HG03575 (cell line): ENCODE data around the gene OR8D1.

Experiments used
- ATAC-seq: cut with Tn5 transposase; IDR thresholded peaks from one replicate; pipeline ENCODE4 v1.9.1; 2021; ENCODE audit not compliant: unreplicated experiment, insufficient number of reproducible peaks, low FRiP score; ENCODE audit errors: extremely low read depth

OR8D1 gene

DNA sequence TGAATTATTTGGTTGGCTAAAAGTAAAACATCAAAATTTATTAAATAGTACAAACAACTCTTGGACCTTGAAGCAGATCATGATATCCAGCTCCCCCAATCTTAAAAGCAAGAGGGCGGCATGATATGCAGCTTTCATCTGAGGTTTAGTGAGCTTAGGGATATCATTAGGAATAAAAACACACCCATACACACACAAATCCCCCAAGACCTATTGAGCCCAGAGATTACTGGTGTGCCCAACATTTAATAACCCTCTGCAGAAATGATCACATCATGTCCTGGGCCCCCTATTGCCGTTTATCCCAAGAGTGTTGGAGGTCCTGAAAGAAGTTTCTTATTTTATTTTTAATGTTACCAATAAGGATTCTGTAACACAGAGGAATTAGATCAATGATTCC, at the start of gene OR8D1:
TSS of gene OR8D1 (minus strand) at position 101 of the 400 bp plus-strand sequence. CDS start 3,183 bp downstream, outside the sequence.
- ATAC-seq, result no peak

GRCh38 chr11:124359566-124359965, 45.8 kb upstream of the OR8D1 start:
- ATAC-seq, result no peak

- no peak for ATAC-seq
Measured at GRCh38 chr11:124346311-124346955, 32.7 kb upstream of the OR8D1 start.

DNA sequence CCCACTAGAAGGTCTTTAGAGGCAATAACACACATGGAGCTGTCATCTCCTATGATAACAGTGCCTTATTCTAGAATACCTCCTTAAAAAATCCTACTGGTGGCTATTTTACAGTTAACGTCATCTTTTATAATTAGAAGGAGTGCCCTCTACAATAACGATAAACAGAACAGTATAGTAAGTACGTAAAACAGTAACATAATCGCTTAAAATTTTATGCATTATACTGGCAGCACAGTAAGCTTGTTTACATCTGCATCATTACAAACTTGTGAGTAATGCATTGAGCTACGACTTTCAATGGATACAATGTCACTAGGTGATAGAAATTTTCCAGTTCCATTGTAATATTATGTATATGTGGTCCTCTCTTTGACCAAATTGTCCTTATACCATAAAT, 30.6 kb upstream of the OR8D1 start:
- no peak for ATAC-seq

DNA sequence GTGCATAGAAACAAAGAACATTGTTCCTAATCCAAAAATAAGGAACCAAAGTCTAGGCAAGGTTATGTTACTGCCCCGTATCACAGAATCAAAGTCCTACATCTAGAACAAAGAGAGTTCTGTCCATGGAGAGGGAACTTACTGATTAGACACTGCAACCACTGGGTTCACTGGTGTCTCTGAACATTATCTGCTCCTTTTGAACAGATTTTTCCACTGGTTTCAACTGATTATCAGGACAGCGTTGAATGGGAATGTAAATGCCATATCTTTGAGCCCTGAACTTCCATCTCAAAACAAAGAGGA, 26.3 kb upstream of the OR8D1 start:
- no peak for ATAC-seq

DNA sequence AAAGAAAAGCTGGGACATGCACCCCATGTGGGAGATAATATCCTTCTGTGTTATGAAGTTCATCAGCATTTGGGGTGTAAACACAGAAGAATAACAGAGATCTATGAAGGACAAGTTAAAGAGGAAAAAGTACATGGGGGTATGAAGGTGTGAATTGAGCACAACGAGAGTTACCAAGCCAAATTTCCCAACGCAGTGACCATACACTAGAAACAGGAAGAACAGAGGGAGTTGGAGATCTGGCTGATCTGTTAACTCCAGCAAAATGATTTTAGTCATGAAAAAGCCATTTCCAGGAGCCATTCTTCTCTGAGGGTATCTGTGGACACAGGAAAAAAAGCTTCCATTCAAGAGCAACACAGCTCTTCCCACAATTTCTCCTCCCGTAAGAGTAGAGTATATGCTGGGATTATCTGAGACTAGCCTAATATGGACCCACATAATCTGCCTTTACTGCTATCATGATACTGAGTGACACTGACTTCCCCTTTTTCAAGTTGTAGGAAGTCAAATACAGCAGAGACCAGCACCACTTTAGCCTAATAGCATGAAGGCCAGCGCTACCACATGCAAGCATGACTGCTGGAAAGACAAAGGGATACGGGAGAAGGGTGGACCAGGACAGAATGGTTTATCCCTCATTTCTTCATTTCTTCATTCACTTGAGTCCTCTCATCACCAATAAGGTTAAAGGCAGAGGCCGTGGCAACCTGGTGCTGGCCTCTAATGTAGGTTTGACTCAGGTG, 25.8 kb upstream of the OR8D1 start:
- no peak for ATAC-seq

DNA sequence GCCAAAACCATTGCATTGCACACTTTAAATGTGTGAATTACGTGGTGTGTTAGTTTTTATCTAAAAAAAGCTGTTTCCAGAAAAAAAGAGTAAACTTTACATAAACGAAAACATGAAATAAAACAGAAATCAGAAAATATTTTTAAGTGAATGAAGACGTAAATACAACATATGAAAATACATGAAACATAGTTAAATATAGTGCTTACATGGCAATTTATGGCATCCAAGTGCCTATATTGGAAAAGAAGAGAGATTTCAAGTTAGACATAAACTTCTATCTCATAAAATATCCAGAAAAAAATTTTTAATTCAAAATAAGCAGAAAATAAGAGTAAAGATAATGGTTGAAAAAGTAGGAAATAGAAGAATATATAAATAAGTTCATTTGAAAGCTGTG, 18.1 kb upstream of the OR8D1 start:
- no peak for ATAC-seq

DNA sequence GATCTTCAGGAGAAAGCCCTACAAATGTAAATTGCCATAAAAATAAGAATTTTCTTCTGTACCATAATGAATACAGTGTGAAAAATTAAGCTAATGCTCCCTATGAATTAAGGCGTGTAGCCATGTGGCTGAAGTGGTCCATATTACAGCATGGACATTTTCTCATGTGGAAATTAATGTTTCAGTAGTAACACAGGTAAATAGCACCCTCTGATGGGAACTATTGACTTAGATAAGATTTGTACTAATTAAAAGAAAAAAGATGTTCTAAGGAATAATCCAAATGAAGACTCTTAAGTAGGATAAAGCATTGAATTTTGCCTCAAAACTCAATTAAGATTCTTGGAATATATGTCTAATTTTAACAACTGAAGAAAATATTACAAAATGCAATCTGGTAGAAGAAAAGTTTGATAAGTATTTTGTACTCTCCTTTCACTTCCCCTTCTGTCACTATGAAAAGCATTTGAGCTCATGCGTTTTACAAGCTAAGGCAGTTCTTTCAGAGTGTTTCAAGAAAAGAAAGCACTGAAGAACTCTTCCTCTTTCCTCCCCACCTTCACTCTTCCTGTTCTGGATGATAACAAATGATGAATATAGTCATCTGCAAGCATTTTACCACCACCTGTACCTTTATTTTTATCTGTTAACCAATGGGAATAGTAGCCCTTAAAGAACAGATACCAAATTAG, 16.2 kb upstream of the OR8D1 start:
- ATAC-seq, result peak; percentile 72

DNA sequence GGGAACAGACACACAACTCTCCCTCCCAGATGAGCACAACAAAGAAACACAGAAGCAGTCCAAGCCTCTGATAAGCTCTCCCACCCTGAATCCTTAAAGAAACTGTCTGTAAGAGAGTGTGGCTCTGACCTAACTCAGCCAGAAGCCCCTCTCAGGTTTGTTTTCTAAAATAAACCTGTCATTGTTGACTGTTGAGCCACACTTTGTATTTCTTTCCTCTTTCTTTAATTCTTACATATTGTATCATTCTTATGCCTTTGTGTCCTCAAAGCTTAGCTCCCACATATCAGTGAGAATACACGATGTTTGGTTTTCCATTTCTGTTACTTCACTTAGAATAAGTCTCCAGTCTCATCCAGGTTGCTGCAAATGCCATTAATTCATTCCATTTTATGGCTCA, 14.0 kb upstream of the OR8D1 start:
- ATAC-seq, result no peak

DNA sequence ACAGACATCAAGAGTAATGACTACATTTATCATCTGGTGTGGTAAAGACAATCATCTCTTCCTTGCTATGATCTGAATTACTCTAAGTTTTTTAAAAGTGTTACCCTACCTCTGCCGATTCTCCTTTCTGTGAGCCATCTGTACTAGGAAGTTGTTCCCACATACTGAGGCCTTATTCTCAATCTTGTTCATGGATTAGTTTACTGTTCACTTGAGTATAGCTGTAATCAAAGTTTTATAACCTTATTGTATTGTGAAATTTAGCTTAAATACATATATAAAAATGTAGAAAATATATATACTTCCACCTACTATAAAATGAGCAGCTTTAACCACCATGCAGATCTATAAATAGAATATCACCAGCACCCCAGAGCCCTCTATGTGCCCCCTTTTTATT, 8.6 kb upstream of the OR8D1 start:
- no peak for ATAC-seq

DNA sequence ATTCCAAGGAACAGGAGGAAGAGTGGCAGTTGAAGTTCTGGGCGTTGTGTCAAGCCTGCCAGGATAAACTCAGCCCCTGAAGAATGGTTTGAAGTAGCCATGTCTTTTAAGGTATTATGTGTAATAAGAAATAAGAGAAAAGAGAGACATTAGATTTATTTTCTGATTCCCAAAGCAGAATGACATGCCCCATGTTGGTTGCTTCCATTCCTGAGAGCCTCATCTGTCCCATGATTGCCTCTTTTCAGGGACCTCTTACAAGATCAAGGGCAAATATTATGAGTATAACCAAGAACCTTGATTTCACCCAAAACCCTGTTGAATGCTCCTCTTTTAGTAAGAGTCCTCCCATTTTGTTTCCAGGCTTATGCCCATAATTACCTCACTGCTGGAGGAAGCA, 6.3 kb upstream of the OR8D1 start, which contains the start of gene OR8D2:
TSS of gene OR8D2 (minus strand) at position 101 of the 400 bp plus-strand sequence. CDS start at position 101, 0 bp downstream.
- ATAC-seq, result no peak

- no peak for ATAC-seq
Measured at GRCh38 chr11:124315052-124315451, 1.3 kb upstream of the OR8D1 start.

- ATAC-seq, result no peak
Measured at GRCh38 chr11:124313131-124313530, 618 bp downstream of the OR8D1 start.

DNA sequence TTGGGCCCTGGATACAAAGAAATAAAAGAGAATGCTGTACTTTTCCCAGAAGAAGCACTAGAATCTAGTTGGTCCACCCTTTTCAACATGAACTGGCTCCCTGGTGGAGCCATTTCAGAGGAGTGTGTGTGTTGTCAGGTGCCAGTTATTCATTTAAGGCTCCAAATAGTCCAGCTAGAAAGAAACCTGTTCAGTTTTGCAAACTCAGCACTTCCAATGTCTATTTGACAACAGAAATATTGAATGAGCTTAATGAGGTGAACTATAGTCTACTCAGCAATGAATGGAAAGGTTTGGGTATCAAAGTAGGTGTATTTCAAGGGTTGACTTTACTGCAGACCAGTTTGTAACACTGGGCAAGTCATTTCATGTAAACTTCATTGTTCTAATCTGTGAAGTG, 2.1 kb downstream of the OR8D1 start:
- no peak for ATAC-seq

DNA sequence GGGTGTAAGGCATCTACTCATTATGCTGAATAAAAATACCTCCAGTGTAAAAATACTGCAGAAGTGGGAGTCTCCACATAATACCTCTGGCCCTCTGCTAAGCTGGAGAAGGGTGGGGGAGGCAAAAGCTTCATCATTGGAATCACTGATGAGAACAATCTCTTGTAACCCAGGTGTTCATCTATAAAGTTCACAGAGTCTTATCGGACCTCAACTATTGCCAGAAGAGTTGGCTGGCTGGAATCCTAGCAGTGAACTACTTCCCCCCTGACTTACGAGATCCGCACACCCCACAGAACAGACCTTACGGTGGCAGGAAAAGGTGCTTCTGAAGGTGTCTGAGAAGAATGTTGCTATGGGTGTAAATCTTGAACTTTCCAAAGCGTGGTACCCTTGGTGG, 2.5 kb downstream of the OR8D1 start:
- ATAC-seq, result no peak

- no peak for ATAC-seq
Measured at GRCh38 chr11:124310721-124311120, 3.0 kb downstream of the OR8D1 start.

DNA sequence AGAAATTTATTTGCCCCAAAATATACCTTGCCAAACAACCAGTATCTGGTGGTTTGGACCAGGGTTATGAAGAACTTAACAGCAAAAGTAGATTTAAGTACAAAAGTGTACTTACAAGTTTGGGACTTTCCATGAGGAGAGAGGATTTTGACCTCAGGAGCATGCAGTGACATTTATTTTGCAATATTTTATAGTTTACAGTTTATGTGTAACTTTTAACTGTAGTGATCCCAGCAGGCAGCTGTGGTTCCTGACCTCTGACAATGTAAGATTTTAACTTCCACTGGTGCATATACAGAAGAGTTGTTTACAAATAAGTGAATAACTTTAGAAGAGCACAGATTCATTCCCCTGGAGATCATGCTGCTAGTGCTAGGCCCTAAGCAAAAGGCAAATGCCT, 6.7 kb downstream of the OR8D1 start:
- ATAC-seq, result no peak

DNA sequence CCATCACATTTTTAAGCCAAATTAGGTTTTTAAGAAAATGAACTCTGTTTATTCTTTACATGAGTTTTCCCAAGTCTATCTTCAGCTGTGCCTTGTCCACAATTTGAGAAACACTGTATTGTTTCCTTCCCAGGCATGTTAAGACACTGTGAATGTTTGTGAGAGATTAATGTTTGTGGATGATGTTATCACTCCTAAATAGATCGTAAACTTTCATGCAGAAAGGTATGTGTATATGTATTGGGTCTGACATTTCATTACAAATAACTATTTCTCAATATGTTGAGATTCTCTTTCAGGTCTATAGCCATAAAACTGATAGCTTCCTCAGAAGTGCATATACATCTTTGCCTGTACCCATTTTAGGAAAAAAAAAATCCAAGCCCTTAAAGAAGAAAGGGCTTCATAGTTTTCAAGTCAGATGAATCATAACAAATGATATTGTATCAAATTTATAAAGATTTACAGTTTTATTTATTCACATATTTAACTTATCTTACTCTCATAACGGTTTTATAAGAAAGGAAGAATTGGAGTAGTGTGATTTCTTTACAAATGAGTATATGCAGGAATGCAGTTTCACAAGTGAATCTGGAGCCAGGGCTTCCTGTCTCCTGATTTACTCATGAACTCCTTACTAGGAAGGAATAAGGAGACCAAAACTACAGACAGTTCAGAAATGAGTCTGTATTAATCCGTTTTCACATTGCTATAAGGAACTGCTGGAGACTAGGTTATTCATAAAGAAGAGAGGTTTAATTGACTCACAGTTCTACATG, 11.2 kb downstream of the OR8D1 start:
- ATAC-seq, result no peak

- ATAC-seq, result no peak
Measured at GRCh38 chr11:124301548-124301947, 12.2 kb downstream of the OR8D1 start.
